Amniotic epithelial cell (primary cell): Measurements from ENCODE around the gene ARMC8.
A peak's percentile ranks its signal among the peaks of the same experiment; 100 is the strongest.

Experiments used
- DNase-seq: peaks from one replicate; pipeline ENCODE4 v3.0.0-alpha.2; 2010; ENCODE audit warnings: low read depth

The ARMC8 gene

GRCh38 chr3:138253609-138254008, 66.5 kb downstream of the ARMC8 start:
- peak; percentile 17 for DNase-seq

- DNase-seq, result no peak
Observed at GRCh38 chr3:138254216-138254615, 67.1 kb downstream of the ARMC8 start.

GRCh38 chr3:138256022-138256421, 68.9 kb downstream of the ARMC8 start:
- no peak for DNase-seq

GRCh38 chr3:138257986-138258385, 70.9 kb downstream of the ARMC8 start:
- DNase-seq, result no peak

GRCh38 chr3:138259126-138259525, 72.0 kb downstream of the ARMC8 start:
- DNase-seq, result no peak

GRCh38 chr3:138260611-138261010, 73.5 kb downstream of the ARMC8 start:
- DNase-seq, result peak; percentile 49

GRCh38 chr3:138263104-138263503, 76.0 kb downstream of the ARMC8 start:
- DNase-seq, result no peak

GRCh38 chr3:138265745-138266144, 78.6 kb downstream of the ARMC8 start:
- DNase-seq, result peak; percentile 55

GRCh38 chr3:138267083-138267482, 80.0 kb downstream of the ARMC8 start:
- no peak for DNase-seq

GRCh38 chr3:138270245-138270644, 83.1 kb downstream of the ARMC8 start:
- no peak for DNase-seq

GRCh38 chr3:138271189-138271794, 84.2 kb downstream of the ARMC8 start:
- DNase-seq, result no peak

GRCh38 chr3:138281561-138281960, 94.5 kb downstream of the ARMC8 start:
- no peak for DNase-seq

GRCh38 chr3:138282836-138283235, 95.7 kb downstream of the ARMC8 start:
- DNase-seq, result no peak

GRCh38 chr3:138284079-138284478, 97.0 kb downstream of the ARMC8 start:
- no peak for DNase-seq

GRCh38 chr3:138284957-138285477, 97.9 kb downstream of the ARMC8 start:
- no peak for DNase-seq

GRCh38 chr3:138289260-138289659, 102.2 kb downstream of the ARMC8 start:
- DNase-seq, result no peak

- no peak for DNase-seq
Observed at GRCh38 chr3:138289701-138290100, 102.6 kb downstream of the ARMC8 start.

GRCh38 chr3:138296639-138297038, 109.5 kb downstream of the ARMC8 start:
- no peak for DNase-seq

GRCh38 chr3:138297059-138297607, 110.0 kb downstream of the ARMC8 start:
- no peak for DNase-seq

GRCh38 chr3:138297876-138298275, 110.8 kb downstream of the ARMC8 start:
- no peak for DNase-seq

GRCh38 chr3:138300647-138301046, 113.5 kb downstream of the ARMC8 start:
- no peak for DNase-seq

GRCh38 chr3:138303474-138303873, 116.4 kb downstream of the ARMC8 start:
- DNase-seq, result no peak

- no peak for DNase-seq
Observed at GRCh38 chr3:138307899-138308298, 120.8 kb downstream of the ARMC8 start.

GRCh38 chr3:138308783-138309182, 121.7 kb downstream of the ARMC8 start:
- DNase-seq, result no peak
